ENCODE results near the gene TROAP. TPM values are rescaled to one million over a fixed set of nuclear protein-coding genes. Genes with fewer than 3 reads are reported as not detected.

TROAP gene
- polyA plus RNA-seq, 3 donors = 0.22 to 2.4 (median 0.33) TPM

GRCh38 chr12:49348781-49349180, 25.7 kb downstream of the TROAP start:
- H3K27ac ChIP-seq (ENCODE audit: low read depth, low read length) = no peak overlapping the region
- 90 to 96% (median 95%) methylated on average over 5 of the region's 5 CpGs for WGBS, 3 donors

GRCh38 chr12:49349266-49349665, 26.2 kb downstream of the TROAP start:
- no peak overlapping the region for H3K27ac ChIP-seq (ENCODE audit: low read depth, low read length)
- 93 to 97% (median 95%) methylated on average over 11 of the region's 11 CpGs for WGBS, 3 donors

- WGBS, 3 donors = 63 to 83% (median 76%) methylated on average over 2 of the region's 2 CpGs
- H3K27ac ChIP-seq (ENCODE audit: low read depth, low read length) = no peak overlapping the region
Observed at GRCh38 chr12:49352351-49352750, 29.3 kb downstream of the TROAP start.

- WGBS, 3 donors = 95 to 97% (median 96%) methylated on average over 10 of the region's 10 CpGs
Observed at GRCh38 chr12:49355913-49356312, 32.9 kb downstream of the TROAP start.

GRCh38 chr12:49357103-49357678, 34.1 kb downstream of the TROAP start:
- 7 to 15% (median 8%) methylated on average over 3 of the region's 3 CpGs for WGBS, 3 donors
- no peak overlapping the region for H3K27ac ChIP-seq (ENCODE audit: low read depth, low read length)

More at GRCh38 chr12:49355913-49356312, 32.9 kb downstream of the TROAP start:
- no peak overlapping the region for H3K27ac ChIP-seq (ENCODE audit: low read depth, low read length)

DNA sequence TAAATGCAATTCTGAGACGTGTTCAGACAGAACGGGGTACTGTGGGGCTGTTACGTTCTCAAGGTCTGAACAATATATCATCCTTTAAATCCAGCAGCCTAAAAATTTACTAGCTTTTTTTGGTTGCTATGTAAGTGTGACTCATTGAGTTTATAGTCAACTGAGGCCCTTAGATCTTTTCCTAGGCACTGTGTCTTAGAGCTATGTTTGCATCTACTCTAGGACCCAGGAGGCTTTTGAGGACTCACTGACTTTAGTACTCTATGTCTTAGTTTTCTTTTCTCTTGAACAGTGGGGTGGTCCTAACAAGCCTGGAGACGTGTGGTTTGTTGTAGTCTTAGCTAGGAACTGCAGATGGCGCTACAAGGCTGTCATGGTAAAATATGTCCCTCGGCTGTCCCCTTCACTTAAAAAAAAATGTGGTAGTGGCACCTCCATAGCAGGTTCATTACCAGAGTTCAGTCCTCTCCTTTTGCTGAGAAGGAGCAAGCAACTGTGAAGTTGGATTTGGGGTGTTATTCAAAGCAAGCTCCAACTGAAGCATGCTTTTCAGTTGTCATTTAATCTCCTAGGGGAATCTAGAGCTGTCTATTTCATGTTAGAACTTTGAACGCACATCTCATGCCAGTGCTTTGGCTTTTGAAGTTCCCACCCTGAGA, 35.6 kb downstream of the TROAP start:
- WGBS, 3 donors = 17 to 24% (median 22%) methylated on average over 7 of the region's 7 CpGs
- no peak overlapping the region for H3K27ac ChIP-seq (ENCODE audit: low read depth, low read length)

- 80 to 86% (median 83%) methylated on average over 7 of the region's 7 CpGs for WGBS, 3 donors
- no peak overlapping the region for H3K27ac ChIP-seq (ENCODE audit: low read depth, low read length)
Observed at GRCh38 chr12:49359671-49360070, 36.6 kb downstream of the TROAP start.

DNA sequence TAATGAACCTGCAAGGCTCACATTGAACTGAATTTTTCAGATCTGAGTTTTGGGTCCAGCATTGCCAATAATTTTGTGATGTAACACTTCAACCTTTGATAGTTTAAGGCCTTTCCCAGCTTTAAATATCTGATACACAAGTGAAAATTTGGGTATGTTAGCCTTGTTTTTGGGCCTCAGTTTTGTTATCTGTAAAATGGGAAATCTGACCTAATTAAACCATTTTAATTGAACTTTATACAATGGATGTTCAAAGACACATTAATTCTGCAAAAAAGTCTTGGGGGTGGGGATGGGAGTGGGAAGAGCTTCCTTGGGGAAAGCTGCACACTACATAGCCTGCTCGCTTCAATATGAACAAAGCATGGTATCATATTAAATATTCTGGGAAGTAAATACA, 39.0 kb downstream of the TROAP start:
- WGBS, 3 donors = 96 to 98% (median 97%) methylated on average over 1 of the region's 1 CpG
- H3K27ac ChIP-seq (ENCODE audit: low read depth, low read length) = no peak overlapping the region

- WGBS, 3 donors = 61 to 83% (median 62%) methylated on average over 1 of the region's 1 CpG
- H3K27ac ChIP-seq (ENCODE audit: low read depth, low read length) = no peak overlapping the region
Observed at GRCh38 chr12:49364989-49365388, 41.9 kb downstream of the TROAP start.

GRCh38 chr12:49365542-49365941, 42.5 kb downstream of the TROAP start:
- no peak overlapping the region for H3K27ac ChIP-seq (ENCODE audit: low read depth, low read length)

DNA sequence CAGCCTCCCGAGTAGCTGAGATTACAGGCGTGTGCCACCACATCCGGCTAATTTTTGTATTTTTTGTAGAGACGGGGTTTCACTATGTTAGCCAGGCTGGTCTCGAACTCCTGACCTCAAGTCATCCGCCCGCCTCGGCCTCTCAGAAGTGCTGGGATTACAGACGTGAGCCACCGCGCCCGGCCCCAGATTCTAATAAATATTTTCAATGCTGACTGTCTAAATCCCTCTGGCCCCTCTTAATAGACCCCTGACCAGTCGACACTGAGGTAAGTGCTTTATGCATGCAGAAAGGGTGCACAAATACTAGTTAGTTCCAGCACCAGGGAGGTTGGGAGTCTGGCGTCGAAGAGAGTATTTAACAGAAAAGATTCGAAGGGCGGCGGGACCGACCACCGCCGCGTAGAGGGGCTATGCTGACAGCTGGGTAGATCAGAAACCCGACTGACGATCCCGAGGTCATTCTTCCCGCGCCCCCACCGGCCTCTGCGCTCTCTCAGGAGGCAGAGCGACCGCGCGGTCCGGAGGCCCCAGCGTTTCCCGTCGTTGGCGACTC, 43.1 kb downstream of the TROAP start:
- WGBS, 3 donors = 4 to 18% (median 15%) methylated on average over 36 to 38 of the region's 38 CpGs
- H3K27ac ChIP-seq (ENCODE audit: low read depth, low read length) = no peak overlapping the region

More at GRCh38 chr12:49365542-49365941, 42.5 kb downstream of the TROAP start:
- WGBS, 3 donors = 63 to 79% (median 69%) methylated on average over 5 of the region's 5 CpGs

GRCh38 chr12:49366652-49367380, 43.8 kb downstream of the TROAP start:
- WGBS, 3 donors = 0 to 1% (median 1%) methylated on average over 94 to 97 of the region's 97 CpGs

GRCh38 chr12:49367381-49368239, 44.6 kb downstream of the TROAP start, which contains the start of gene SPATS2:
SPATS2 (plus strand) TSS chr12:49367462; CDS start chr12:49461013, 93,551 bp downstream.
- WGBS, 3 donors = 0 to 2% (median 0%) methylated on average over 40 to 52 of the region's 52 CpGs
- peak within 1 kb of the TSS; percentile 38 for H3K27ac ChIP-seq (ENCODE audit: low read depth, low read length)

More at GRCh38 chr12:49366652-49367380, 43.8 kb downstream of the TROAP start:
- peak overlapping the region; percentile 38 for H3K27ac ChIP-seq (ENCODE audit: low read depth, low read length)

DNA sequence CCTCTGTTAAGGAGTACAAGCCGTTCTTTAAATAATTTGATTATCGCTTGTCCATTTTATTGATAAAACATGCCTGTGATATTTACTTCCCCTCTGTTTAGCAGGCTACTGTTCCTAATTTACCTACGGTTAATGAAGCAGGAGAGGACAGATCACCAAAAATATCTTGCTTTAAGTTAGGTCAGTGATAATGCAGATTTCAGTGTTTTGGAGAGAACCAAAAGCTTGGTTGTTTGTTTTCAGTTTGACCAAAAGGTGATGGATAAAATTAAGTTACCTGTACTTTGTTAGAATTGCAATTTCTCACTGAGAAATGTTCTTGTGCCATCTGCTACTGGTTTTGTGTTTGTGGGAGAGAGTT, 45.2 kb downstream of the TROAP start:
- WGBS, 3 donors = 12 to 22% (median 22%) methylated on average over 3 of the region's 3 CpGs
- H3K27ac ChIP-seq (ENCODE audit: low read depth, low read length) = no peak overlapping the region

GRCh38 chr12:49369411-49370145, 46.5 kb downstream of the TROAP start:
- no peak overlapping the region for H3K27ac ChIP-seq (ENCODE audit: low read depth, low read length)
- WGBS, 3 donors = 38 to 43% (median 41%) methylated on average over 6 of the region's 6 CpGs

DNA sequence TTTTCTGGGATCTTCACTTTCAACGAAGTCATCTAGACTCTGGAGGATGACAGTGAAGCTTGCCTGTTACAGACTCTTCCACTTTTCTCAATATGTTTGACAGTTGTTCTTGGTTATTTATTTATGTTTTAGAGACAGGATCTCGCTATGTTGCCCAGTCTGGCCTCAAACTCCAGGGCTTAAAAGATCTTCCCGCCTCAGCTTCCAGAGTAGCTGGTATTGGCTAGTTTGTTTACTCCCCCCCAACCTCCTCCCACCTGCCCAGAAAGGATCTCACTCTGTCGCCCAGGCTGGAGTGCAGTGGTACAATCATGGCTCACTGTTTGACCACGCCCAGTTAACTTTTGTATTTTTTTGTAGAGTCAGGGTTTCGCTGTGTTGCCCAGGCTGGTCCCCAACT, 47.5 kb downstream of the TROAP start:
- 90 to 95% (median 92%) methylated on average over 6 of the region's 6 CpGs for WGBS, 3 donors
- no peak overlapping the region for H3K27ac ChIP-seq (ENCODE audit: low read depth, low read length)

DNA sequence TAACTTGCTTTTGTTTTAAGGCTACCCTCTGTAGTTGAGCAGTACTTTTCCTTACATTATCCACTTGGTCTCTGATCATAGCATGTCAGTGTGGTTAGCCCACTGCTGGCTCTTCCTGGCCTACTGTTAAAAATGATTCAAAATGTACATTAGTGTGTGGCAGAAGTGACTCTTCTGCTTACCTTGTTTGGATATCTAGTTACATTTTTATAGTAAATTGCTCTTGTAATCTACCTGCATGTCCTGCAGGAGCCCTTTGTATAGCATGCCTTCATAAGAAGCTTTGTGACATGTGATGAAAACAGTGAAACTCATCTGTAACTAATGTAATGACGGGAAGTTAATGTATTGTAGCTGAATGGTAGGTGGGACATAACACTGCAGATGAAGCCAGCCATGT, 52.4 kb downstream of the TROAP start:
- 89 to 100% (median 97%) methylated on average over 1 of the region's 1 CpG for WGBS, 3 donors

DNA sequence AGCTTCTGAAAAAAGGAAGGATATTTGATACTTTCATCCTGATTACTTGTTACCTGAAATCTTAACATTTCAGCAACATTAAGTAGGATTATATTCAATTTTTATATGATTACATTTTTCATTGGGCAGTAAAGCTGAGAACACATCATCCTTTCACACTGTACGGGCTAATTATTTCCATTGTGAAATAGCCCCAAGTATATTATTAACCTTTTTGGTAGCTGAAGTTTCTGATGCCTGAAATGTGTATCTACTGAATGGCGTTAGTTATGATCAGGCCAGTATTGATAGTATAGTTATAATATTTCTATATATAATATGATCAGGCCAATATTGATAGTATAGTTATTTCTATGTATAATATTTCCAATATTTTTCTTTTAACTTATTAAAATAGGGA, 54.3 kb downstream of the TROAP start:
- 53 to 86% (median 86%) methylated on average over 2 of the region's 2 CpGs for WGBS, 3 donors
- H3K27ac ChIP-seq (ENCODE audit: low read depth, low read length) = no peak overlapping the region

More for the DNA sequence above, 52.4 kb downstream of the TROAP start:
- no peak overlapping the region for H3K27ac ChIP-seq (ENCODE audit: low read depth, low read length)
